Colonic mucosa (tissue), 4 donors: ENCODE results near the gene ANTXR1. TPM values are rescaled to one million over a fixed set of nuclear protein-coding genes. Genes with fewer than 3 reads are reported as not detected.

ENCODE experiments used
- DNase-seq: peaks from one replicate; pipeline ENCODE4 v3.0.0-alpha.2; 2020
- H3K27ac ChIP-seq: fragments of 200-600 bp; one replicate; pipeline ENCODE4 v1.8.0; 2021
- H3K27me3 ChIP-seq: fragments of 200-600 bp; one replicate; pipeline ENCODE4 v1.8.0; 2021
- H3K36me3 ChIP-seq: fragments of 200-600 bp; one replicate; pipeline ENCODE4 v1.8.0; 2021
- H3K4me1 ChIP-seq: fragments of 200-600 bp; one replicate; pipeline ENCODE4 v1.8.0; 2021; ENCODE audit warnings: mild to moderate bottlenecking
- H3K4me3 ChIP-seq: fragments of 200-600 bp; one replicate; pipeline ENCODE4 v1.8.0; 2021
- H3K9ac ChIP-seq, 2 donors: one replicate each; pipeline ENCODE4 v1.7.0; 2013; ENCODE audit warnings: control low read depth in 2 of 2, low read depth in 2 of 2, low read length in 2 of 2
- H3K9me3 ChIP-seq: fragments of 200-600 bp; one replicate; pipeline ENCODE4 v1.8.0; 2021
- intact Hi-C: fragments of 100-400 bp; cut with DNase I; formaldehyde crosslinking; loops from one replicate; pipeline ENCODE4 v1.14.1; 2022
- total RNA-seq, 2 donors: library from RNA; stranded (reverse); fragmentation: NEBNext Ultra II Directional in 1 of 2; extraction: Animal tissue kit (Norgen Biotek cat#: 25700) in 1 of 2; gene quantifications; one replicate each; pipeline ENCODE4 v1.2.1, GENCODE V29; 2021
- TF ChIP-seq, protein P1 (sequence below): fragments of 200-600 bp; IDR thresholded peaks from one replicate; pipeline ENCODE4 v1.8.0; 2022; ENCODE audit warnings: antibody characterized with exemption, mild to moderate bottlenecking
- donor health status: healthy.
- donor health status: DM: no; HTN: no; CAD: no.
- donor health status: DM: no; HTN: no; CAD: no.

The ANTXR1 gene
- total RNA-seq, 2 donors from 2014 or later = 8.1 to 17.0 TPM

DNA sequence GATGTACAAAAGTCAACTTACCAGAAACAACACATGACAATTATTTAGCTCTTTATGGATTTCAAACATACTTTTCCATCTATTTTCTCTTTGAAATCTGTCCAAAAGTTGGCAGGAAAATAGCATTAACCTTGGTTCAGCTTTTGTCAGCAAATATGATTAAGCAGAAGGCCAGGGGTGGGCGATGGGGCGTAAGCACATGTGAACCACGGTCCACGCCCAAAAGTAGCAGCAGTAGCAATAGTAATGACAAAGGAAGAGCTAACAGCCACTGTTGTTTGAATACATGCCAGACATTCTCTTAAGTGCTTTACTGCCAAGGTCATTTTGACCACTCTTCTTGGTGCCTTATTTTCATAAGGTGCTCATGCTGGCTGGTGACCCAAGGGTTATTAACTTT lies 73.5 kb downstream of the ANTXR1 start:
- Histone ChIP-seq H3K27ac (no peak overlapping the region), H3K9ac (no peak overlapping the region), H3K36me3 (no peaks in the 10 kb centered on the region), H3K9me3 (no peaks in the 10 kb centered on the region), H3K4me1 (no peaks in the 10 kb centered on the region), H3K27me3 (no peaks in the 10 kb centered on the region), H3K4me3 (no peak overlapping the region)
- TF ChIP-seq, protein P1, sequence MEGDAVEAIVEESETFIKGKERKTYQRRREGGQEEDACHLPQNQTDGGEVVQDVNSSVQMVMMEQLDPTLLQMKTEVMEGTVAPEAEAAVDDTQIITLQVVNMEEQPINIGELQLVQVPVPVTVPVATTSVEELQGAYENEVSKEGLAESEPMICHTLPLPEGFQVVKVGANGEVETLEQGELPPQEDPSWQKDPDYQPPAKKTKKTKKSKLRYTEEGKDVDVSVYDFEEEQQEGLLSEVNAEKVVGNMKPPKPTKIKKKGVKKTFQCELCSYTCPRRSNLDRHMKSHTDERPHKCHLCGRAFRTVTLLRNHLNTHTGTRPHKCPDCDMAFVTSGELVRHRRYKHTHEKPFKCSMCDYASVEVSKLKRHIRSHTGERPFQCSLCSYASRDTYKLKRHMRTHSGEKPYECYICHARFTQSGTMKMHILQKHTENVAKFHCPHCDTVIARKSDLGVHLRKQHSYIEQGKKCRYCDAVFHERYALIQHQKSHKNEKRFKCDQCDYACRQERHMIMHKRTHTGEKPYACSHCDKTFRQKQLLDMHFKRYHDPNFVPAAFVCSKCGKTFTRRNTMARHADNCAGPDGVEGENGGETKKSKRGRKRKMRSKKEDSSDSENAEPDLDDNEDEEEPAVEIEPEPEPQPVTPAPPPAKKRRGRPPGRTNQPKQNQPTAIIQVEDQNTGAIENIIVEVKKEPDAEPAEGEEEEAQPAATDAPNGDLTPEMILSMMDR = no peak
- no peak for DNase-seq
- intact Hi-C loops = no loop called here

DNA sequence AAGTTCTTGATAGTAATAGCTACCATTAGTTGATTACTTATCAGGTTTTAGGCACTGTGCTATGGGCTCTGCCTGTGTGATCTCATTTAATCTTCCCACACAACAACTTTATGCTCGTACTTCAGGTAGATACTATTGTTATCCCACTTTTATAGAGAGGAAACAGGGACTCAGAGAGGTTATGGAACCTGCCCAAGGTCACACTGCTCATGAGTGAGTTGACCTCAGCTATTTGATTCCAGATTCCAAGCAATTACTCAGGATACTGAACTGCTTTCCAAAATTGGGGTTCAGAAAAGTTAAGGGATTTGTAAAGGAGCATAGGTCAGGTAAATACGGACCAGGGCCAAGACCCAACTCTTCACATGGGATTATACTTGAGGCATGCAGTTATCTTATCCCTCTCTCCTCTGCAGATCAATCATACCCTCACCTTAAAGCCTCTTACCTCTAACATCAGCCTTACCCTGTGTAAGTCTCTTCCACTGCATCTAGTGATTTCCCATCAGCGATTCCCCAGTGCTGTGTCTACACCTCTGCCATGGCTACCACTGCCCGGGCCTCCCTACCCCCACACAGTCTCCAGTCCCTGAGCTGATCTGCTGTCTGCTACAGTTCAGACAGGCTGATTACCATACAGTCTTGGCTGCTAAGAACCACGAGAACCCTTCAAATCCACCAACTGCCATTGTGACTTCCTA lies 74.4 kb downstream of the ANTXR1 start:
- intact Hi-C loops = no loop called here
- H3K36me3 ChIP-seq = no peaks in the 10 kb centered on the region
- DNase-seq = no peak
- H3K9ac ChIP-seq = no peak overlapping the region
- H3K27ac ChIP-seq = no peak overlapping the region
- no peaks in the 10 kb centered on the region for H3K4me1 ChIP-seq
- H3K4me3 ChIP-seq = no peak overlapping the region
- no peaks in the 10 kb centered on the region for H3K9me3 ChIP-seq
- TF ChIP-seq, protein P1 = no peak
- no peaks in the 10 kb centered on the region for H3K27me3 ChIP-seq

- Histone ChIP-seq H3K9ac (no peak overlapping the region), H3K36me3 (no peaks in the 10 kb centered on the region), H3K27ac (no peak overlapping the region), H3K27me3 (no peaks in the 10 kb centered on the region), H3K4me3 (no peak overlapping the region), H3K4me1 (no peaks in the 10 kb centered on the region), H3K9me3 (no peaks in the 10 kb centered on the region)
- TF ChIP-seq, protein P1 = no peak
- no peak for DNase-seq
- intact Hi-C loops = no loop called here
These were observed 74.9 kb downstream of the ANTXR1 start for GRCh38 chr2:69087912-69088240.

GRCh38 chr2:69088466-69088865 lies 75.5 kb downstream of the ANTXR1 start:
- H3K9me3 ChIP-seq = no peaks in the 10 kb centered on the region
- no peak overlapping the region for H3K4me3 ChIP-seq
- no peak for DNase-seq
- no peak overlapping the region for H3K27ac ChIP-seq
- H3K9ac ChIP-seq = no peak overlapping the region
- H3K4me1 ChIP-seq = no peaks in the 10 kb centered on the region
- TF ChIP-seq, protein P1 = no peak
- intact Hi-C loops = no loop called here
- no peaks in the 10 kb centered on the region for H3K27me3 ChIP-seq
- no peaks in the 10 kb centered on the region for H3K36me3 ChIP-seq

- intact Hi-C loops = no loop called here
- DNase-seq = no peak
These were observed 76.3 kb downstream of the ANTXR1 start for GRCh38 chr2:69089266-69089665.

More at GRCh38 chr2:69089266-69089665, 76.3 kb downstream of the ANTXR1 start:
- Histone ChIP-seq H3K4me1 (no peaks in the 10 kb centered on the region), H3K36me3 (no peaks in the 10 kb centered on the region), H3K27me3 (no peaks in the 10 kb centered on the region), H3K9ac (no peak overlapping the region), H3K9me3 (no peaks in the 10 kb centered on the region), H3K27ac (peak overlapping the region; percentile 10), H3K4me3 (no peak overlapping the region)
- TF ChIP-seq, protein P1 = no peak
